SW 1271 (cell line): ENCODE data around the gene REXO1.

Source experiments
- DNase-seq, 2 experiments: peaks; one replicate each; lab custom pipeline; 2025; lab: John Stamatoyannopoulos, UW

REXO1 gene

DNA sequence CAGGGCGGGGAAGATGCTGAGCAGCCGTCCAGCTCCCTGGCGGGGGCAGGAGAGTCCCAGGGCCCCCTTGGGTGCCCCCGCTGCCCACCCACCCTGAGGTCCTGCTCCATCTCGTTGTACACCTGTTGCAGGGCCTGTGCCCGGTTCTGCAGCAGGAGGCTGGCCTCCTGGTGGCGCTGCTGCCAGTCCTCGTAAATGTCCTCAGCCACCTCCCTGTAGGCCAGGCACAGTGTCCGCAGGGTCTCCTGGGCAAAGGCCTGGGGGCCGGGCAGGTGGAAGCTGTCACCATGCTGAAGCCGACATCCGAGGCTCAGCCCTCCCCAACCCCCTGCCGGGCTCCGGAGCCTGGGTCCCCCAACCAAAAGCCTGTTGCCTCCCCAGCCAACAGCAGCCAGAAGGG is 56.4 kb downstream of the REXO1 start:
- no peak for DNase-seq

DNA sequence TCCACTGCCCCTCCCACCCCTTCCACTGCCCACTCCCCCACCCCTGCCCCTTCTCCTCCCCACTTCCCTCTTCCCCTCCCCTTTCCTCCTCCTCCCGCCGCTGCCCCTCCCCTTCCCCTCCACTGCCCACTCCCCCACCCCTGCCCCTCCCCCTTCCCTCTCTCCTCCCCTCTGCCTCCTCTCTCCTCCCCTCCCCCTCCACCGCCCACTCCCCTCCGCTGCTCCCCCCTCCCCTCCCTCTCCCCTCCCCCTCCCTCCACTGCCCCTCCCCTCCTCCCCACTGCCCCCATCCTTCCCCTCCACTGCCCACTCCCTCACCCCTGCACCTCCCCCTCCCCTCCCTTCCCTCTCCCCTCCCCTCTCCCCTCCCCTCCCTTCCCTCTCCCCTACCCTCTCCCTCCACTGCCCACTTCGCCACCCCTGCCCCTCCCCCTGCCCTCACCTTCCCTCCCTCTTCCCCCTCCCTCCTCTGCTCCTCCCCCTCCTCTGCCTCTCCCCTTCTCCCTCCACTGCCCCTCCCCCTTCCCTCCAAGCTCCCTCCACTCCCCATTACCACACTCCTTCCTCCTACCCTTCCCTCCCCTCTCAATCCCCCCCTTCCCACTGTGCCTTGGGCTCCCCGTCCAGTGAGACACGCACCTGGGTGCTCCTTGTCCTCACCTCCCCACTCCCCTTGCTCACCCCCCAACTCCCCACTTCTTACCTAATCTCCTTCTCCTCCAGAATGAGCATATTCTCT is 58.1 kb downstream of the REXO1 start:
- DNase-seq: no peak

DNA sequence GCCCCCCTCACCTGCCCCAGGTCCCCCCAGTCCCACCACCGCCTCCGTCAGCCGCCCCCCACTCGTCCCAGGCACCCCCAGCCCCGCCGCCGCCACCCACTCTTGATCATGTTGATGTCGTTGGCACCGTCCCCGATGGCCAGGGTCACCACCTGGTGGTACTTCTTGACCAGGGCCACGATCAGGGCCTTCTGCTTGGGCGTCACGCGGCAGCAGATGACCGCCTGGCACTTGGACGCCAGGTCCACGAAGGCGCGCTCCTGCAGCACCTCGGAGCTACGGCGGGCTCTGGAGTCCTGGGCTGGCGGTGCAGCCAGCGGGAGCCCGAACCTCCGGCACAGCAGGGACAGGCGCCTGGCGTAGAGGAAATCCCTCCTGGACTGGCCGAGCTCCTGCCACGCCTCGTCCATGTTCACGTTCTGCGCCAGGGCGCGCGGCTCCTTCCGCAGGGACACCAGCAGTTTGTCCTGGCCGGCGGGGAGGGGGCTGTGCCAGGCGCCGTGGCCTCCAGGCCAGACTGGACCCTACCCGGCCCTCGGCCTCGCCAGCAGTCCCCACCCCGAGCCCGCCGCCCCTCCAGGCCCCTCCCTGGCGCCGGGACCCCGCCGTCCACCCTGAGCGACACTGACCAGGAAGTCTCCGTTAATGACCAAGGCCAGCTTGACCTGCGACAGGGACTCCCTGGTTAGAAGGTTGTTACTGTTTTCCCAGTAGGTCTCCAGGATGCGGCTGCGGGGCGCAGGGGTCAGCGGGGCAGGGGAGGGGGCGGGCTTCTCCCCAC is 58.8 kb downstream of the REXO1 start:
- peak in 1 of 2 experiments; percentile 36 for DNase-seq

- DNase-seq: no peak
Measured at GRCh38 chr19:1787116-1787515, 61.2 kb downstream of the REXO1 start.

- no peak for DNase-seq
Measured at GRCh38 chr19:1786668-1787067, 61.6 kb downstream of the REXO1 start.

- no peak for DNase-seq
Measured at GRCh38 chr19:1785310-1785709, 63.0 kb downstream of the REXO1 start.

GRCh38 chr19:1783874-1784273 is 64.4 kb downstream of the REXO1 start:
- no peak for DNase-seq

DNA sequence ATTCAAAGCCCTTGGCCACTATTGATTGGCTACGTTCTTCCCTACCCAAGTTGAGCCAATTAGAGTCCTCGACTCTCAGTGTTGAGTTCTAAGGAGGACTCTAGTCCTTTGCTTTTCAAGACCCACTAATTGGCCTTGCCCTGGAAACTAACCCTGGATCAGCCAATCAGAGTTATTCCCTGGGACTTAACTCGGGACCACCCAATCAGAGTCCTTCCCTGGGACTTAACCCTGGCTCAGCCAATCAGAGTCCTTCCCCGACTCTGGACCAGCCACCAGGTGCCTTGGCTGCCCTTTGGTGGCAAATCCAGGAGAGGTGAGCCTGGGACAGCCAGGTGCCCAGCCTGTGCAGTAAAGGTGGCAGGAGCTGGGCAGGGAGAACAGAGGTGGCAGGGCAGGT is 64.9 kb downstream of the REXO1 start:
- no peak for DNase-seq

GRCh38 chr19:1782521-1782920 is 65.8 kb downstream of the REXO1 start:
- no peak for DNase-seq

GRCh38 chr19:1780272-1780958 is 67.9 kb downstream of the REXO1 start:
- DNase-seq: no peak

GRCh38 chr19:1779574-1779973 is 68.7 kb downstream of the REXO1 start:
- DNase-seq: no peak

DNA sequence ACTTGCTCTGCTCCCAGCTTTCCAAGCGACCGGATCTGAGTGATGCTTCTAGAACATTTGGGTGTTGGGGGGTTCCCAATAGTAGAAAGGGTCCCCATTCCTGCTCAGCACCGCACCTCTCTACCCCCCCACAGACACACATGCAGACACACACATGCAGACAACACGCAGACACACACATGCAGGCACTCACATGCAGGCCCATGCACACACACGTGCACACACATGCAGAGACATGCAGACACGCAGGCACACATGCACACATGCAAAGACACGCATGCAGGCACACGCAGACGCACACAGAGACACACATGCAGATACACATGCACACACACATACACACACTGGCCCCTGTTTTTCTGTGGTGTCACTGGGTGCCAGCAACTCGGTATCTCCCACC is 71.1 kb downstream of the REXO1 start:
- DNase-seq: no peak

- no peak for DNase-seq
Measured at GRCh38 chr19:1776606-1777147, 71.6 kb downstream of the REXO1 start.

DNA sequence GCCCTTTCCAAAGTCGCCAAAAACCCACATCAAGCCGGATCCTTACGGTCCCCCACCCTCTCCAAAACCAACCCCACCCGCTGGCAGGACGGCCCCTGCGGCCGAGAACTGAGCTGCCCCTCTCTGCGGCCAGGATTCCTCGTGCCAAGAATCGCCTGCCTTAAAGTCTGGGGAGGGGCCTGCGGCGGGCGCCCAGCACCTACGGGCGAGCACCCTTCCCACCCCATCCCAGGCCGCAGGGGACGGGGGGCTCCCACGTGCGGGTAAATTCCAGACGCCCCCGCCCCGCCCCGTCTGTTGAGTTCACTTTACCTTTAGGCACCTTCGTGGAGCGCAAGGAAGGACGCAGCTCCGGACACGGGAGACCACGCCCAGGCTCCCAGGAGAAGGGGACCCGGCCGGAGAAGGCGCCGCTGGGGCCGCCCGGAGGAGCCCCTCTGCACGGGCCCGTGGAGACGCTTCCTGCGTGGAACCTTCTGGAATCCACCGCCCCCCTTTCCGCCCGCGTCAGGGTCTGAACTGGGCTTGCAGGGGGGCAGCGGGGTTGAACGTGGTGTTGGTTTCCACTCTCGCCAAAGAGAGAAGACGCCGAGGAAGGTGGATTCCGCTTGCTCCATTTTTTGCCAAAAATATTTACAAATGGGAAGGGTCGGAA is 72.2 kb downstream of the REXO1 start:
- no peak for DNase-seq

- peak in 1 of 2 experiments; percentile 21 for DNase-seq
Measured at GRCh38 chr19:1774989-1775772, 73.1 kb downstream of the REXO1 start.

DNA sequence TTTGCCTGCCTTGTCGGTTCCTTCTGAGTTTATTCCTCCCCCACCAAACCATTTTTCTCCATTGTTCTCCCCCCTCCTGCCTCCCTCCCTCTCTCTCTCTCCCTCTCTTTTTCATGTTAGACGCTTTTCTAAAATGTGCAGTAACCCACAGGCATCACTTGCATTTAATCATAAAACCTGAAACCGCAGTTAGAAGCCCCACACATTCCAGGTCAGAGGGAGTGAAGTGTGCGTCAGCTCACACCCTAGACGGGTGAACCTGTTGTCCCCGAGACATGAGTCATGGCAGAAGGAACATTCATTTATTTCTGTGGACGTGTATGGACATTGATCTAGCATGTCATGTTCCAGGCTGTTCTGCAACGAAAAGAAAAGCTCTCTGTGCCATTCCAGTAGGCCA is 75.1 kb downstream of the REXO1 start:
- no peak for DNase-seq

- DNase-seq: no peak
Measured at GRCh38 chr19:1770866-1771576, 77.3 kb downstream of the REXO1 start.

DNA sequence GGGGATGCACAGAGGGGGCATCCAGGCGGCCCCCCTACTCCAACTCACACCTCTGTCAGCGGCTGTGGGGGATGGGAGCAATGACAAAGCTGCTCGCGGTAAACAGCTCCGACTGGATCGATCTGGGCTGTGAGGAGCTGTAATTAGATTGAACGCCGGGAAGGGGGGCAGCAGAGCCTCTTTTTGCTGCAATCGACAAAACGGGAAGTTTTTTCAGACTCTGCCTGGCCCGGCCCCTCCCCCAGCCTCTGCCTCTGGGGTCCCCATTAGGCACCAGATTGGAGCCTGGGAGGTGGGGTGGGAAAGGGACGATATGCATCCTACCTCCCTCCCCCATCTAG is 78.7 kb downstream of the REXO1 start:
- DNase-seq: no peak

GRCh38 chr19:1768918-1769644 is 79.2 kb downstream of the REXO1 start:
- no peak for DNase-seq

DNA sequence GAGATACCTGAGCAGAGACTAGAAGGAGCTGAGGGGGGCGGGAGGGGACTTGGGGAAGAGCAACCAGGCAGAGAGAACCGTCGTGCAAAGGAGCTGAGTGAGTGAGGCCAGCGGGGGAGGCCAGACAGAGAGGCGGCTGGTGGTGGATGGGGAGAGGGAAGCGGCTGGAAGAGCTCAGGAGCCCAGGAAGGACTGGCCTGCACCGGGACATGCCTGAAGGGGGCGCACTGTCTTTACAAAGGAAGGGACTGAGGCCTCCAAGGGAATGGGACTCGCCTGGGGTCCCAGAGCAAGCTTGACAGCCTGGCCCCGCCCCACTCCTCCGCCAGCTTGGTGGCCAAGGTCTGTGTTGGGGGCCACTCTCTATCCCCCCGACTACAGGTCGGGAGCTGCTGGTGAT is 80.0 kb downstream of the REXO1 start:
- DNase-seq: no peak
